HCEC 1CT (cell line): ENCODE measurements around the gene GXYLT2.
"Not testable (repeated sequence)": the region's sequence is repeated elsewhere in the genome, so short reads cannot be mapped to it uniquely, and the experiment has no call there.

Source experiments
- DNase-seq: peaks from one replicate; pipeline ENCODE4 v3.0.0-alpha.2; 2017

GXYLT2 gene

GRCh38 chr3:72892870-72893269 is 5.0 kb downstream of the GXYLT2 start:
- peak; percentile 19 for DNase-seq

GRCh38 chr3:72894976-72895552 is 7.2 kb downstream of the GXYLT2 start:
- DNase-seq, result no peak

- DNase-seq, result peak; percentile 25
These were observed 9.3 kb downstream of the GXYLT2 start for GRCh38 chr3:72896996-72897757.

- no peak for DNase-seq
These were observed 9.8 kb downstream of the GXYLT2 start for GRCh38 chr3:72897758-72898007.

- no peak for DNase-seq
These were observed 11.5 kb downstream of the GXYLT2 start for GRCh38 chr3:72899349-72899765.

GRCh38 chr3:72900048-72900447 is 12.2 kb downstream of the GXYLT2 start:
- no peak for DNase-seq

GRCh38 chr3:72901840-72902239 is 14.0 kb downstream of the GXYLT2 start:
- DNase-seq, result no peak

- DNase-seq, result peak; percentile 92
These were observed 15.2 kb downstream of the GXYLT2 start for GRCh38 chr3:72903004-72903403.

- DNase-seq, result no peak
These were observed 16.3 kb downstream of the GXYLT2 start for GRCh38 chr3:72904163-72904562.

GRCh38 chr3:72906154-72906553 is 18.3 kb downstream of the GXYLT2 start:
- no peak for DNase-seq

- DNase-seq, result peak; percentile 9
These were observed 19.4 kb downstream of the GXYLT2 start for GRCh38 chr3:72907131-72907711.

GRCh38 chr3:72907731-72908620 is 20.1 kb downstream of the GXYLT2 start:
- peak; percentile 15 for DNase-seq

GRCh38 chr3:72909591-72909990 is 21.7 kb downstream of the GXYLT2 start:
- DNase-seq, result no peak

- no peak for DNase-seq
These were observed 24.7 kb downstream of the GXYLT2 start for GRCh38 chr3:72912532-72912931.

GRCh38 chr3:72914383-72914782 is 26.5 kb downstream of the GXYLT2 start:
- DNase-seq, result no peak

GRCh38 chr3:72916250-72916649 is 28.4 kb downstream of the GXYLT2 start:
- no peak for DNase-seq

GRCh38 chr3:72919520-72919919 is 31.7 kb downstream of the GXYLT2 start:
- DNase-seq, result no peak

GRCh38 chr3:72924055-72924454 is 36.2 kb downstream of the GXYLT2 start:
- no peak for DNase-seq

GRCh38 chr3:72928781-72929735 is 41.2 kb downstream of the GXYLT2 start:
- DNase-seq, result not testable (repeated sequence)

GRCh38 chr3:72930754-72931153 is 42.9 kb downstream of the GXYLT2 start:
- DNase-seq, result no peak

GRCh38 chr3:72932416-72932815 is 44.6 kb downstream of the GXYLT2 start:
- no peak for DNase-seq
